OCI-LY7 (cell line): ENCODE results near the gene MRPL9. TPM values are rescaled to one million over a fixed set of nuclear protein-coding genes. Genes with fewer than 3 reads are reported as not detected.

Source experiments
- BruUV-seq: library from RNA; stranded (reverse); fragments of 400-500 nt; replicated peaks from 2 replicates; lab custom pipeline; 2021; lab: Mats Ljungman, UMichigan
- CTCF ChIA-PET: fragments of 300-600 bp; sonication (Branson Sonifier 250); formaldehyde crosslinking; loops from one replicate; lab custom pipeline; 2022; ENCODE audit warnings: antibody characterized with exemption; ENCODE audit not compliant: unreplicated experiment; lab: Charles Lee
- POLR2A ChIA-PET: fragments of 300-600 bp; sonication (Branson Sonifier 250); formaldehyde crosslinking; loops from one replicate; lab custom pipeline; 2022; ENCODE audit warnings: antibody characterized with exemption; lab: Charles Lee
- DNase-seq: peaks from one replicate; pipeline ENCODE4 v3.0.0-alpha.2; 2015; ENCODE audit warnings: low spot score
- H2AFZ ChIP-seq: fragments of 200-600 bp; sonication (generic), shearing (Covaris generic); 2 replicates; pipeline ENCODE4 v1.6.1; 2014; ENCODE audit warnings: mild to moderate bottlenecking, antibody characterized with exemption, low read length, moderate library complexity
- H3K27ac ChIP-seq: fragments of 200-600 bp; sonication (generic); 2 replicates; pipeline ENCODE4 v1.5.1; 2014; ENCODE audit warnings: mixed run types, low read depth, mild to moderate bottlenecking, moderate library complexity, low read length, inconsistent platforms; ENCODE audit not compliant: poor library complexity, severe bottlenecking
- H3K36me3 ChIP-seq: fragments of 200-600 bp; sonication (generic); 2 replicates; pipeline ENCODE4 v1.6.1; 2014; ENCODE audit warnings: mild to moderate bottlenecking, antibody characterized with exemption, low read length, moderate library complexity, mixed read lengths; ENCODE audit not compliant: insufficient read depth
- H3K4me1 ChIP-seq: fragments of 200-600 bp; sonication (generic); 2 replicates; pipeline ENCODE4 v1.5.1; 2014; ENCODE audit warnings: mild to moderate bottlenecking, low read length; ENCODE audit not compliant: insufficient read depth, poor library complexity, severe bottlenecking
- H3K4me2 ChIP-seq: fragments of 200-600 bp; sonication (generic); 2 replicates; pipeline ENCODE4 v1.6.1; 2014; ENCODE audit warnings: mild to moderate bottlenecking, low read length
- H3K4me3 ChIP-seq: fragments of 200-600 bp; sonication (generic); 2 replicates; pipeline ENCODE4 v1.5.1; 2014; ENCODE audit warnings: mild to moderate bottlenecking, low read depth, low read length; ENCODE audit not compliant: poor library complexity, severe bottlenecking
- H3K79me2 ChIP-seq: fragments of 200-600 bp; sonication (generic); 2 replicates; pipeline ENCODE4 v1.6.1; 2016; ENCODE audit warnings: low read depth, mild to moderate bottlenecking, low read length, moderate library complexity, mixed read lengths; ENCODE audit not compliant: insufficient read depth
- H3K9me2 ChIP-seq: fragments of 200-600 bp; sonication (generic); 2 replicates; pipeline ENCODE4 v1.6.1; 2016; ENCODE audit warnings: mild to moderate bottlenecking, low read length, mixed read lengths; ENCODE audit not compliant: insufficient read depth
- H3K9me3 ChIP-seq: fragments of 200-600 bp; sonication (generic); 2 replicates; pipeline ENCODE4 v1.6.1; 2014; ENCODE audit warnings: mild to moderate bottlenecking, mixed run types, low read length, mixed read lengths
- H4K20me1 ChIP-seq: fragments of 200-600 bp; sonication (generic); 2 replicates; pipeline ENCODE4 v1.6.1; 2014; ENCODE audit warnings: mild to moderate bottlenecking, antibody characterized with exemption, low read length, moderate library complexity, mixed read lengths; ENCODE audit not compliant: insufficient read depth
- CTCF ChIP-seq: fragments of 200-600 bp; sonication (generic); conservative IDR thresholded peaks from 2 replicates; pipeline ENCODE4 v1.5.1; 2014; ENCODE audit warnings: mild to moderate bottlenecking, antibody characterized with exemption, low read length, moderate library complexity, mixed read lengths
- EZH2phosphoT487 ChIP-seq: fragments of 200-600 bp; sonication (generic); IDR thresholded peaks from 2 replicates; pipeline ENCODE4 v1.6.1; 2018; ENCODE audit warnings: low read depth, borderline replicate concordance, mild to moderate bottlenecking, mixed run types, antibody characterized with exemption, low read length, moderate library complexity, mixed read lengths
- intact Hi-C: fragments of 100-400 bp; cut with micrococcal nuclease; formaldehyde crosslinking; loops from one replicate; pipeline ENCODE4 v1.10.0; 2022; ENCODE audit not compliant: unreplicated experiment
- total RNA-seq, 2 experiments: library from RNA; depleted of rRNA in 1 of 2; stranded (reverse); fragments of >200 nt in 1 of 2; shearing (Covaris generic) in 1 of 2; gene quantifications; 2 replicates each; pipeline ENCODE4 v1.2.3, GENCODE V29; 2014 to 2022

Gene MRPL9
- total RNA-seq, 2 experiments from 2014 or later: 98.6 to 107 TPM

GRCh38 chr1:151721788-151722510 is 41.3 kb downstream of the MRPL9 start:
- peak overlapping the region; percentile 51 for H2AFZ ChIP-seq
- peak overlapping the region; percentile 68 for H3K4me3 ChIP-seq
- BruUV-seq: no TSS peak
- H4K20me1 ChIP-seq: no peaks in the 10 kb centered on the region
- peak overlapping the region; percentile 83 for H3K4me2 ChIP-seq
- H3K27ac ChIP-seq: no peak overlapping the region
- DNase-seq: no peak
- CTCF ChIA-PET: no interaction called here
- no peaks in the 10 kb centered on the region for H3K9me2 ChIP-seq
- no peaks in the 10 kb centered on the region for H3K79me2 ChIP-seq
- POLR2A ChIA-PET: interaction anchor here (0.6 kb wide), 1 partner anchor 237 kb away, joined by 4 read pairs; no protein-coding TSS in a partner anchor
- no peaks in the 10 kb centered on the region for H3K36me3 ChIP-seq
- intact Hi-C loops: loop anchor here (5.0 kb wide), 1 partner anchor 130 kb away; no protein-coding TSS in a partner anchor
- peaks cover 16% of the 10 kb centered on the region for H3K4me1 ChIP-seq
- TF ChIP-seq CTCF (peak; percentile 49; the same call in 1 of the 2 replicates), EZH2phosphoT487 (no peak)
- H3K9me3 ChIP-seq: no peaks in the 10 kb centered on the region

GRCh38 chr1:151720974-151721787 is 42.1 kb downstream of the MRPL9 start, which contains the start of gene RIIAD1:
Gene RIIAD1 (plus strand): TSS chr1:151721522. CDS start chr1:151721537, 15 bp downstream.
- peak within 1 kb of the TSS; percentile 60 for H2AFZ ChIP-seq
- peak; percentile 56 for DNase-seq

More at GRCh38 chr1:151720974-151721787, 42.1 kb downstream of the MRPL9 start, which contains the start of gene RIIAD1:
- no peak for TF ChIP-seq EZH2phosphoT487
- no peak; the same call in none of the 2 replicates for TF ChIP-seq CTCF
- Histone ChIP-seq H3K9me2 (no peaks in the 10 kb centered on the region), H3K4me3 (peak within 1 kb of the TSS; percentile 68), H3K4me2 (peak within 1 kb of the TSS; percentile 83), H3K36me3 (no peaks in the 10 kb centered on the region), H3K79me2 (no peaks in the 10 kb centered on the region), H4K20me1 (no peaks in the 10 kb centered on the region), H3K27ac (no peak within 1 kb of the TSS), H3K9me3 (no peaks in the 10 kb centered on the region), H3K4me1 (peaks cover 16% of the 10 kb centered on the region)
- intact Hi-C loops: loop anchor here (5.0 kb wide), 1 partner anchor 129 kb away; no protein-coding TSS in a partner anchor
- CTCF ChIA-PET: interaction anchor here (0.7 kb wide), 1 partner anchor 277 kb away, joined by 8 read pairs; no protein-coding TSS in a partner anchor
- POLR2A ChIA-PET: interaction anchor here (0.6 kb wide), 2 partner anchors 29 to 79 kb away, joined by 3 to 5 read pairs; no protein-coding TSS in a partner anchor
- no TSS peak for BruUV-seq
